HepG2 (cell line): ENCODE results near the gene LYRM7. TPM values are rescaled to one million over a fixed set of nuclear protein-coding genes. Genes with fewer than 3 reads are reported as not detected.
A peak's percentile ranks its signal among the peaks of the same experiment; 100 is the strongest.

ENCODE experiments used
- ARID4A ChIP-seq: sonication (generic); formaldehyde crosslinking; IDR thresholded peaks from 2 replicates; pipeline ENCODE4 v1.5.0; 2020; ENCODE audit warnings: mild to moderate bottlenecking, missing genetic modification reagents, borderline replicate concordance
- DMTF1 ChIP-seq: sonication (generic); formaldehyde crosslinking; IDR thresholded peaks from 2 replicates; pipeline ENCODE4 v1.4.0; 2020; ENCODE audit warnings: mild to moderate bottlenecking, missing genetic modification reagents
- DRAP1 ChIP-seq: IDR thresholded peaks from 2 replicates; pipeline ENCODE4 v1.6.1; 2016; ENCODE audit warnings: missing genetic modification reagents, missing compliant biosample characterization
- HINFP ChIP-seq: sonication (generic); formaldehyde crosslinking; IDR thresholded peaks from 2 replicates; pipeline ENCODE4 v1.4.0; 2020; ENCODE audit warnings: low read depth, mild to moderate bottlenecking, missing genetic modification reagents
- MATR3 ChIP-seq: sonication (generic); formaldehyde crosslinking; IDR thresholded peaks from 2 replicates; pipeline ENCODE4 v1.4.0; 2020; ENCODE audit warnings: missing genetic modification reagents
- ZFX ChIP-seq: sonication (generic); formaldehyde crosslinking; IDR thresholded peaks from 2 replicates; pipeline ENCODE4 v1.4.0; 2020; ENCODE audit warnings: mild to moderate bottlenecking, low read depth, missing genetic modification reagents, moderate library complexity
- ZNF142 ChIP-seq: sonication (generic); formaldehyde crosslinking; IDR thresholded peaks from 2 replicates; pipeline ENCODE4 v1.4.0; 2020; ENCODE audit warnings: missing genetic modification reagents
- ZNF263 ChIP-seq: sonication (generic); formaldehyde crosslinking; IDR thresholded peaks from 2 replicates; pipeline ENCODE4 v1.4.0; 2020; ENCODE audit warnings: missing genetic modification reagents
- ZNF512 ChIP-seq: sonication (generic); formaldehyde crosslinking; IDR thresholded peaks from 2 replicates; pipeline ENCODE4 v1.4.0; 2020; ENCODE audit warnings: mild to moderate bottlenecking, missing genetic modification reagents
- ZNF652 ChIP-seq: IDR thresholded peaks from 2 replicates; pipeline ENCODE4 v1.6.1; 2016; ENCODE audit warnings: low read depth, borderline replicate concordance
- ZNF780A ChIP-seq: sonication (generic); formaldehyde crosslinking; IDR thresholded peaks from 2 replicates; pipeline ENCODE4 v1.8.0; 2022; ENCODE audit warnings: mild to moderate bottlenecking, missing genetic modification reagents, moderate library complexity
- polyA plus RNA-seq, 8 experiments: library from polyadenylated mRNA; depleted of rRNA in 3 of 8; stranded (reverse) in 7 of 8; unstranded in 1 of 8; fragments of >200 nt; fragmentation: Illumina TruSeq in 4 of 8; extraction: Trizol in 4 of 8; gene quantifications; 2 replicates each; pipeline versions ENCODE4 v1.2.1 to v1.2.3, GENCODE V29; 2011 to 2016; ENCODE audit warnings: low read depth in 4 of 8, missing spikeins in 1 of 8, mixed read lengths in 1 of 8; ENCODE audit not compliant: insufficient read depth in 1 of 8
- total RNA-seq, 5 experiments: library from RNA; depleted of rRNA; stranded (reverse); fragments of >200 nt; fragmentation: Illumina TruSeq; extraction: Trizol; gene quantifications; 2 replicates each; pipeline ENCODE4 v1.2.3, GENCODE V29; 2016; ENCODE audit warnings: low read depth in 1 of 5

Gene LYRM7
- total and polyA plus RNA-seq, 2 of the 13 experiments (the other 11 are each of a cell fraction or from before 2014, with no cell fraction given), result 3.0 to 5.5 TPM

- TF ChIP-seq ZNF142 (CRISPR knock-in tag), result no peak; the same call in 1 of the 2 replicates
- TF ChIP-seq ZNF652 (CRISPR knock-in tag), result no peak
- peak; percentile 82 for TF ChIP-seq DRAP1 (CRISPR knock-in tag)
- TF ChIP-seq ARID4A (CRISPR knock-in tag), result peak; percentile 75
- no peak for TF ChIP-seq ZNF780A (CRISPR knock-in tag)
- TF ChIP-seq DMTF1 (CRISPR knock-in tag), result no peak
- no peak; the same call in 1 of the 2 replicates for TF ChIP-seq ZFX
- no peak for TF ChIP-seq ZNF512 (CRISPR knock-in tag)
- no peak for TF ChIP-seq HINFP (CRISPR knock-in tag)
- TF ChIP-seq MATR3 (CRISPR knock-in tag), result no peak
- 0 out of 2 replicates have a peak, but pooled peaks have one; percentile 19 for TF ChIP-seq ZNF263 (CRISPR knock-in tag)
These were observed 5.5 kb upstream of the LYRM7 start, which contains the start of gene HINT1 (continued) for GRCh38 chr5:131165119-131165727.
